GM18511 (cell line): ENCODE results near the gene VCX3A.
"Not testable (repeated sequence)": the region's sequence is repeated elsewhere in the genome, so short reads cannot be mapped to it uniquely, and the experiment has no call there.

Experiments
- ATAC-seq: cut with Tn5 transposase; IDR thresholded peaks from one replicate; pipeline ENCODE4 v1.9.1; 2021; ENCODE audit warnings: mild to moderate bottlenecking, moderate library complexity; ENCODE audit not compliant: unreplicated experiment

The VCX3A gene

GRCh38 chrX:6535018-6535417, at the start of gene VCX3A:
Gene VCX3A (minus strand): TSS chrX:6535118. CDS start chrX:6534497, 621 bp downstream.
- ATAC-seq, result not testable (repeated sequence)

DNA sequence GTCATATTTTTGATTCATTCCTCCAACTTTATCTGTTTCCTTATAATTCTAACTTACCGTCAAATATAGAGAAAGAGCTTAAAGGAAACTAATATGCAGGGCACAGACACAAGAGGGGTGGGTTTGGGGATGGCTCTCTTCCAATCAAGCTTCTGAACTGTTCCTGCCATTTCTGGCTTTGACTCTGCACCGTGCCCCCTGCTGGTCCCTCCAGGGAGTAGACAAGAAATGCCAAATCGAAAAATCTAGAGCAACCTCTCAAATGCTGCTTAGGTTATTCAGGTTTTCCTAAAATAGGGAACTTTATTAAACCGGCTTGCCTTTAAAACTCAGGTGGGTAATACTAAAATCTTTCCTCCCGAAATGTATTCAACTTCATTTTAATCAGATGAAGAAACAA, 39.8 kb upstream of the VCX3A start:
- no peak for ATAC-seq

GRCh38 chrX:6568031-6568430, 33.1 kb upstream of the VCX3A start:
- no peak for ATAC-seq

GRCh38 chrX:6558979-6559378, 24.1 kb upstream of the VCX3A start:
- no peak for ATAC-seq

- no peak for ATAC-seq
Observed at GRCh38 chrX:6557690-6558089, 22.8 kb upstream of the VCX3A start.

DNA sequence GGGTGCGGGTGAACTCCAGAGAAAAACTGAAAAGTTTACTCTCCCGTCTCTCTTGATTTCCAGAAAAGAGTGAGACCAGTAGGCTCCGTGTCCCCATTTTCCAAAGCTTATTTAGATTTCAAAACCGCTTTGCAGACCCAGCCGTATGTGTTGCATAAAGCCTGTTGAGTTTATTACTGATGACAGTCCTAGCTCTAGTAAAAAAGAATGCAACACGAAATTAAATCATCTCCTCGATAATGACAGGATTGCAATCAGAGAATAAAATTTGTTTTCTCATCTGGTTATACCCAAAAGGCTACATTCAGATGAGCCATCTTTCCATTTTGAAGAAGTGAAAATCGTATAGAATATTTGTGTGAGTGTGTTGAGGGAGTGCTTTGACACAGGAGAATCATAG, 16.1 kb upstream of the VCX3A start:
- no peak for ATAC-seq

- ATAC-seq, result no peak
Observed at GRCh38 chrX:6545712-6546111, 10.8 kb upstream of the VCX3A start.

GRCh38 chrX:6526564-6527136, 8.3 kb downstream of the VCX3A start:
- ATAC-seq, result no peak

DNA sequence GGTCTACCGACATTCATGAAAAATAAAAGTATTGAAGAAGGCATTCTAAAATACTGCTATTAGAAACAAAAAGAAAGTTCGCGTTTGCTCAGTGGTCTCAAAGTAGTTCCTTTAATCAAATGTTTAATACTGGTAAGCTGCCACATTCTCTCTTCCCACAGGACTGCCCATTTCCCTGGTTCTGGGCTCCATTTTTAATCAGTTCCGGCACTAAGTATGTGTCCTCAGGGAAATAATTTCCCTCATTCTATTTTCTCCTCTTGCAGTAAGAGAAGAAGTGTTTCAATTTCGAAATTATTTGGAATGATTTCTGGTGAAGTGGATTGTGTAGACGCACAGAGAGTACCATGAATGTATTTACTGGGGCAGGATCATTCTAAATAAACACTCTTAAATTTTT, 17.5 kb downstream of the VCX3A start:
- ATAC-seq, result no peak

DNA sequence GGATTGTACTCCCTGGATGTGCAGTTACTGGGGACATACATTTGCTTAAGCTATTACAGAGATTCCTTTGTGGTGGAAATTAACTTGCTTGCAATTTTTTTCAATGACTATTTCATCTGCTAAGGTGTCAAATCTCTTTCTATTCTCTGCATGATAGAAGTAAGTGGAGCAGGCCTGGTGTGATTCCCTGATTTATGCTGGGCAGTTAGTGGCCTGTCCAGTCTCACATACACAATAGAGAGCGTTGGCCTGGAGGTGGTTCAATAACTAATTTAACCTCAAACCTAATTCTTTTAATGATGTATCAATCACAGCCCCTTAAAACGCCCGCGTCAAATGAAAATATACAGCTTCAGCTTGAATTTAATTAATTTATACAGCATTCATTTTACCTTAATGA, 28.5 kb downstream of the VCX3A start:
- ATAC-seq, result no peak

GRCh38 chrX:6505960-6506359, 29.0 kb downstream of the VCX3A start:
- ATAC-seq, result no peak

- ATAC-seq, result no peak
Observed at GRCh38 chrX:6500719-6501118, 34.2 kb downstream of the VCX3A start.

DNA sequence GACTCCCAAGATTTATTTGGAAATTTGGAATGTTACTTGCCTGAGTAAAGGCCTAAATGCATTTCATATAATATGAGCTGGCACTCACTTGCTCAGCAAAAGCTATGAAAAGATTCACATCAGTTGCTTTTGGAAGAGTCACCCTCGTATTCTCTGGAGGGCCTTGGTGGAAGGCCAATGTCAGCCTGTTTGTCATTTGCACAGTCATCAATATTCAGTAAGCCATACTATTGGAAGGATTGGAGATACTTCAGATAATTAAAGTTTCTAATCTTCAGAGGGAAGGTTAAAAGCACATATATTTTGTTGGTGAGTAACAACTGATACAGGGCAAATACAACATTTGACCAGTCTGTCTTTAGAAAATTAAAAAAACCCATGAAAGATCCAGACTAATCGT, 36.6 kb downstream of the VCX3A start:
- ATAC-seq, result no peak
